Neuronal stem cell (in vitro differentiated cells): ENCODE measurements around the gene DOCK4.

Experiments used
- DNase-seq: peaks from one replicate; pipeline ENCODE4 v3.0.0-alpha.2; 2013; ENCODE audit warnings: low spot score
- H2AFZ ChIP-seq: one replicate; pipeline ENCODE4 v1.6.1; 2013; ENCODE audit warnings: mild to moderate bottlenecking, low read length, inconsistent platforms
- H2AK5ac ChIP-seq: 2 replicates; pipeline ENCODE4 v1.6.1; 2013; ENCODE audit warnings: low read depth, mild to moderate bottlenecking, inconsistent platforms, low read length, moderate library complexity, mixed read lengths
- H2BK120ac ChIP-seq: 2 replicates; pipeline ENCODE4 v1.6.1; 2013; ENCODE audit warnings: low read depth, mild to moderate bottlenecking, inconsistent platforms, low read length, moderate library complexity, mixed read lengths
- H2BK12ac ChIP-seq: one replicate; pipeline ENCODE4 v1.6.1; 2013; ENCODE audit warnings: low read length, inconsistent platforms
- H2BK15ac ChIP-seq: 2 replicates; pipeline ENCODE4 v1.6.1; 2013; ENCODE audit warnings: mild to moderate bottlenecking, low read length, inconsistent platforms, mixed read lengths
- H2BK5ac ChIP-seq: one replicate; pipeline ENCODE4 v1.6.1; 2013; ENCODE audit warnings: inconsistent platforms, mild to moderate bottlenecking, low read length, moderate library complexity
- H3K14ac ChIP-seq: one replicate; pipeline ENCODE4 v1.6.1; 2013; ENCODE audit warnings: low read length, inconsistent platforms
- H3K18ac ChIP-seq: 2 replicates; pipeline ENCODE4 v1.6.1; 2013; ENCODE audit warnings: low read length, inconsistent platforms
- H3K23ac ChIP-seq: 2 replicates; pipeline ENCODE4 v1.6.1; 2013; ENCODE audit warnings: low read depth, mild to moderate bottlenecking, mixed read lengths, low read length, inconsistent platforms; ENCODE audit not compliant: poor library complexity
- H3K27ac ChIP-seq: replicated peaks from 3 replicates; pipeline ENCODE4 v1.5.1; 2013; ENCODE audit warnings: low read length, inconsistent platforms
- H3K27me3 ChIP-seq, 3 experiments: 2 replicates each; pipeline ENCODE4 v1.6.1; 2013; ENCODE audit warnings: low read length in 3 of 3, mild to moderate bottlenecking in 2 of 3, inconsistent platforms in 1 of 3, low read depth in 1 of 3, mixed read lengths in 1 of 3, moderate library complexity in 1 of 3; ENCODE audit not compliant: control insufficient read depth in 3 of 3, insufficient read depth in 3 of 3
- H3K36me3 ChIP-seq, 2 donors: replicated peaks in 1 of 2; 2 replicates each; pipeline ENCODE4 v1.6.1; 2013; ENCODE audit warnings: low read length in 2 of 2; ENCODE audit not compliant: control insufficient read depth in 2 of 2, insufficient read depth in 2 of 2
- H3K4ac ChIP-seq: 2 replicates; pipeline ENCODE4 v1.6.1; 2013; ENCODE audit warnings: inconsistent platforms, mild to moderate bottlenecking, low read length, moderate library complexity
- H3K4me1 ChIP-seq, 2 donors: 1 replicate in 1 of 2; 2 replicates in 1 of 2; pipeline ENCODE4 v1.6.1; 2013; ENCODE audit warnings: low read length in 2 of 2, low read depth in 1 of 2; ENCODE audit not compliant: control insufficient read depth in 2 of 2, insufficient read depth in 1 of 2
- H3K4me2 ChIP-seq: one replicate; pipeline ENCODE4 v1.6.1; 2013; ENCODE audit warnings: mild to moderate bottlenecking, low read length, inconsistent platforms; ENCODE audit not compliant: insufficient read depth, poor library complexity, severe bottlenecking
- H3K4me3 ChIP-seq, 2 donors: 2 replicates each; pipeline ENCODE4 v1.5.1; 2013; ENCODE audit warnings: low read length in 2 of 2, mild to moderate bottlenecking in 2 of 2, inconsistent platforms in 1 of 2, moderate library complexity in 1 of 2
- H3K79me1 ChIP-seq: one replicate; pipeline ENCODE4 v1.6.1; 2013; ENCODE audit warnings: low read depth, mild to moderate bottlenecking, inconsistent platforms, low read length, moderate library complexity
- H3K9ac ChIP-seq: one replicate; pipeline ENCODE4 v1.6.1; 2013; ENCODE audit warnings: mild to moderate bottlenecking, low read depth, low read length, inconsistent platforms; ENCODE audit not compliant: poor library complexity
- H3K9me3 ChIP-seq, 2 donors: replicated peaks in 1 of 2; 2 replicates each; pipeline versions ENCODE3 to v1.6.1; 2013; ENCODE audit warnings: low read length in 2 of 2, mild to moderate bottlenecking in 2 of 2, inconsistent platforms in 1 of 2, low read depth in 1 of 2, mixed read lengths in 1 of 2, moderate library complexity in 1 of 2; ENCODE audit not compliant: control insufficient read depth in 2 of 2, insufficient read depth in 1 of 2
- H4K8ac ChIP-seq: one replicate; pipeline ENCODE4 v1.6.1; 2013; ENCODE audit warnings: low read depth, mild to moderate bottlenecking, inconsistent platforms, low read length, moderate library complexity
- H4K91ac ChIP-seq: one replicate; pipeline ENCODE4 v1.6.1; 2013; ENCODE audit warnings: low read length, low read depth, mild to moderate bottlenecking, inconsistent platforms; ENCODE audit not compliant: poor library complexity
- WGBS, 2 donors: extraction: QIAGEN DNeasy Blood & Tissue Kit; methylation state at CpG; one replicate each; pipeline ENCODE4 v1.1.7; 2013; ENCODE audit warnings: missing lambda C conversion rate in 2 of 2, mixed read lengths in 1 of 2; ENCODE audit not compliant: insufficient read length in 2 of 2, insufficient replicate concordance in 1 of 2; ENCODE audit errors: extremely low coverage in 2 of 2; 5-methylcytosine and 5-hydroxymethylcytosine counted together

Gene DOCK4

DNA sequence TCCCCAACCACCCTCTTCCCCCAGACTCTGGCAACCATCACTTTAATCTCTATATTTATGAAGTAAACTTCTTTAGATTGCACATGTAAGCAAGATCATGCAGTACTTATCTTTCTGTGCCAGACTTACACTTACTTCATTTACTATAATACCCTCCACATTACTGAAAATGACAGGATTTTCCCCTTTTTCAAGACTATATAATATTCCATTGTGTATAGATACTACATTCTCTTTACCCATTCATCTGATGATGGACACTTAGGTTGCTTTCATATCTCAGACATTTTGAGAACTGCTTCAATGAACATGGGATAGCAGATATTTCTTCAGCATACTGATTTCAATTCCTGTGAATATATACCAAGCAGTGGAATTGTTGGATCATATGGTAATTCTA, 4.4 kb downstream of the DOCK4 start:
- Histone ChIP-seq H3K27ac (no peak overlapping the region), H2AK5ac (no peak overlapping the region), H3K14ac (no peak overlapping the region), H2BK120ac (no peak overlapping the region), H3K4me3 (no peak overlapping the region), H2AFZ (no peak overlapping the region), H2BK12ac (no peak overlapping the region), H3K4me1 (peaks cover 0 to 3% of the 10 kb centered on the region in 2 donors), H3K18ac (no peak overlapping the region), H3K4me2 (no peak overlapping the region), H3K9ac (no peak overlapping the region), H2BK5ac (no peak overlapping the region), H3K9me3 (no peaks in the 10 kb centered on the region), H3K27me3 (no peaks in the 10 kb centered on the region), H3K79me1 (peaks cover 4% of the 10 kb centered on the region), H3K23ac (no peak overlapping the region), H3K36me3 (no peaks in the 10 kb centered on the region), H3K4ac (no peak overlapping the region), H4K8ac (no peak overlapping the region), H4K91ac (no peak overlapping the region), H2BK15ac (no peak overlapping the region)
- no peak for DNase-seq

DNA sequence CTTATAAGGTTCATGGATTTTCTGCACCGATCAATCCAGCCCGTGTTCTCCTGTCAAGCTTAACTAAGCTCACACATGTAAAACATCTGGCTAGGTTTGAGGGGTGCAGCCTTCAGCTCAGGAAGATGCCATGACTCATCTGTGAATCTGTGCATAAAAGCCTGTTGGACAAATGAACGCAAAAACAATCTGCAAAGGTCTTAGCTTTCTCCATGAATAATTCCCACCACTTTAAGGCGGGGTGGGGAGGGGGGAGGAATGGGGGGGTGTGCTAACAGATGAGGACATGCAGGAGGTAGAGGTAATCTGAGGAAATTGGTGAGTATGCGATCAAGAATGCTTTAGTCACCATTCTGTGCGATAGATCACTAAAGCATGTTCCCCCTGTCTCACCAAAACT, 4.8 kb downstream of the DOCK4 start:
- Histone ChIP-seq H3K4me1 (peaks cover 0 to 3% of the 10 kb centered on the region in 2 donors), H3K27ac (no peak overlapping the region), H2BK5ac (no peak overlapping the region), H3K79me1 (peaks cover 2% of the 10 kb centered on the region), H3K9me3 (no peaks in the 10 kb centered on the region), H2AFZ (no peak overlapping the region), H2AK5ac (no peak overlapping the region), H3K18ac (no peak overlapping the region), H3K14ac (no peak overlapping the region), H3K23ac (no peak overlapping the region), H3K4me2 (no peak overlapping the region), H4K8ac (no peak overlapping the region), H3K4me3 (no peak overlapping the region), H4K91ac (no peak overlapping the region), H3K27me3 (no peaks in the 10 kb centered on the region), H2BK15ac (no peak overlapping the region), H2BK120ac (no peak overlapping the region), H3K4ac (no peak overlapping the region), H2BK12ac (no peak overlapping the region), H3K36me3 (no peaks in the 10 kb centered on the region), H3K9ac (no peak overlapping the region)
- no CpG with 5 or more reads among the region's 6 CpGs for WGBS, 2 donors
- no peak for DNase-seq

GRCh38 chr7:112199672-112200071, 6.5 kb downstream of the DOCK4 start:
- H3K27me3 ChIP-seq: no peaks in the 10 kb centered on the region
- H3K4ac ChIP-seq: no peak overlapping the region
- H2BK12ac ChIP-seq: no peak overlapping the region
- no peak overlapping the region for H3K4me3 ChIP-seq
- no peak overlapping the region for H3K18ac ChIP-seq
- H3K23ac ChIP-seq: no peak overlapping the region
- peaks cover 2% of the 10 kb centered on the region for H3K79me1 ChIP-seq
- no peak overlapping the region for H4K91ac ChIP-seq
- H2AK5ac ChIP-seq: no peak overlapping the region
- no peak overlapping the region for H4K8ac ChIP-seq
- H2BK120ac ChIP-seq: no peak overlapping the region
- H3K4me2 ChIP-seq: no peak overlapping the region
- no CpG with 5 or more reads among the region's 1 CpG for WGBS, 2 donors
- H2AFZ ChIP-seq: no peak overlapping the region
- no peaks in the 10 kb centered on the region for H3K36me3 ChIP-seq
- no peak overlapping the region for H2BK15ac ChIP-seq
- H3K27ac ChIP-seq: no peak overlapping the region
- no peak overlapping the region for H3K14ac ChIP-seq
- H3K9me3 ChIP-seq: no peaks in the 10 kb centered on the region
- DNase-seq: no peak
- no peak overlapping the region for H2BK5ac ChIP-seq
- H3K4me1 ChIP-seq: peaks cover 0 to 3% of the 10 kb centered on the region in 2 donors
- H3K9ac ChIP-seq: no peak overlapping the region

DNA sequence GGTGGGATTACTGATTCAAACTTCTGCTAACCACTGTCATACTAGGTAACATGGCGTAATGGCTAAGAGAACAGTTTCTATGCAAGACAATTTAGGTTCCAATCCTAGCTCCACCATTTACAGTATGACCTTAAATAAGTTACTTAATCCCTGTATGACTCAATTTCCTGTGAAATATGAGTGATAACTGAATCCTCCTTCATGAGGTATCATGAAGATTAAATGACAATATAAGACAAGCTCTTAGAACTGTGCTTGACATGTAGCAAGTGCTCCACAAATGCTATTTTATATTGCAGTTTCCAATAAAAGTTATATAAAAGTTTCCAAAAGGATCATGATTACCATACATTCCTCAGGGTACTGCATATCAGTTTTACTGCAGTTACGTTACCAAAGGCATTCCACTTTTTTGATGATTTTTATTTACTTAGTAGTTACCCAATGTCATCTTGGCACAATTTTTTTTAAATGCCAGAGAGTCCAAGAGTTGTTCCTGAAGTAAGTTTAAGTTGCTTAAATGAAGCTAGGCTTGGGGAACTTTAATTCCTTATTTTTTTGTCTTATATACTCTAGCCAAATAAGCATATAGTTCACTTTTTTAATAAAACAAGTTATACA, 7.1 kb downstream of the DOCK4 start:
- Histone ChIP-seq H3K4me3 (no peak overlapping the region), H3K23ac (no peak overlapping the region), H3K79me1 (peaks cover 2% of the 10 kb centered on the region), H3K14ac (no peak overlapping the region), H2AFZ (no peak overlapping the region), H3K36me3 (no peaks in the 10 kb centered on the region), H3K4ac (no peak overlapping the region), H2BK15ac (no peak overlapping the region), H4K91ac (no peak overlapping the region), H4K8ac (no peak overlapping the region), H3K18ac (no peak overlapping the region), H2BK120ac (no peak overlapping the region), H3K4me1 (peaks cover 0 to 3% of the 10 kb centered on the region in 2 donors), H2BK12ac (no peak overlapping the region), H3K9ac (no peak overlapping the region), H3K27me3 (no peaks in the 10 kb centered on the region), H2AK5ac (no peak overlapping the region), H3K9me3 (no peaks in the 10 kb centered on the region), H3K4me2 (no peak overlapping the region), H2BK5ac (no peak overlapping the region), H3K27ac (no peak overlapping the region)
- no peak for DNase-seq
- no CpG with 5 or more reads among the region's 2 CpGs for WGBS, 2 donors
